Smooth muscle cell of the brain vasculature (primary cell): ENCODE data around the gene TP53BP2.
"Not testable (repeated sequence)": the region's sequence is repeated elsewhere in the genome, so short reads cannot be mapped to it uniquely, and the experiment has no call there.

ENCODE experiments used
- DNase-seq: peaks from one replicate; pipeline ENCODE4 v3.0.0-alpha.2; 2012; ENCODE audit warnings: low read depth, low spot score

The TP53BP2 gene

GRCh38 chr1:223831755-223832636 is 13.8 kb downstream of the TP53BP2 start:
- no peak for DNase-seq

DNA sequence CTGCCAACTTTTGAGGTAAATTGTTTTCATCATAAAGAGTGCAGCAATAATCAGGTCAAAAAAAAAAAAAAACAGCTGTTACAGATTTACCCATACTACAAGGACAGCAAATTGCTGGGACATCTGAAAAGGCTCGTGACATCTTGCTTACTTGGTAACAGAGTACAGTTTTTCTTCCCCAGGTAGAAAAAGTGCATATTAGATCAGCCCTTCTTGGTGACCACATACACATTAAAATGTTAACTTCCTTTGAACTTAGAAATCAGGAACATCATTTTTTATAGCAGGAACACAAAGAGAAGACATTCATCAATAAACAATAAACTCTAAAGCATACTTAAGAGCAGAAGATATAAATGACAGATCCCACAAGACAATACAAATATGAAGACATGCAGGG is 16.1 kb downstream of the TP53BP2 start:
- DNase-seq, result no peak

GRCh38 chr1:223828162-223828848 is 17.4 kb downstream of the TP53BP2 start:
- DNase-seq, result no peak

- DNase-seq, result no peak
These were observed 18.5 kb downstream of the TP53BP2 start for GRCh38 chr1:223827193-223827663.

DNA sequence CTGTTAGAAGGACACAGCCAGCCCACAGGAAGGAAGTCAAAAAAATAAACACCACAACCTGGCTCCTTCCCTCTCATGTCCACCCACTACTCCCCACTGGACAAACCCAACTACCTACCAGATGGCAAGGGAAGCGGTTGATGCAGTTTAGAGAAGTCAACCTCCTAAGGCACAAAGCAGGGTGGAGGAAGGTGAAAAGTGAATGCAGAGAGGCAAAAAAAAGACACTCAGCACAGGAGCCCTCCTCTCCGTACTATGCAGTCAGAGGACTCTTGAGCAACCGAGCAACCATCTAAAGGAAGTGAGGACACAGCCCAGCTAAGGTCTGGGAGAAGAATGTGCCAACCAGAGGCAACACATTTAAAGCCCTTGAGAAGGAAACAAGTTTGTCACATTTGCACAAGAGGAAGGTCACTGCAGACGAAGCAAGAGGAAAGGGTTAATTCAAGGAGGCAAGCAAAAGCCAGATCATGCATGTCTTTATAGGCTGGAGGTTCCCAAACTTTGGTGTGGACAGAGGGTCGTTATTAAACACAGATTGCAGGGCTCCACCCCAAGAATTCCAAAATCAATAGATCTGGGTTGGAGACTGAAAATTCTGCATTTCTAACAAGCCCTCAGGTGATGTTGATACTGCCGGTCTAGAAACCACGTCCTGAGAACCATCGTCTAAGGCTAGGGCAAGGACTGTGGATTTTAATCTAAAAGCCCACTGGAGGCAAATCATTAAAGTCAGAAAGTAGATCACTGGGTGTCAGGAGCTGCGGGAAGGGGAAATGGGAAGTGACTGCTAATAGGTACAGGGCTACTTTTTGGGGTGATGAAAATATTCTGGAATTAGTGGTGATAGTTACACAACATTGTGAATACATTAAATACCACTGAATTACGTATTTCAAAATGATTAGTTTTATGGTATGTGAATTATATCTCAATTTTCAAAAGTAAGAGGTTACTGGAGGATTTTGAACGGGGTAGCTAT is 19.7 kb downstream of the TP53BP2 start:
- DNase-seq, result no peak

DNA sequence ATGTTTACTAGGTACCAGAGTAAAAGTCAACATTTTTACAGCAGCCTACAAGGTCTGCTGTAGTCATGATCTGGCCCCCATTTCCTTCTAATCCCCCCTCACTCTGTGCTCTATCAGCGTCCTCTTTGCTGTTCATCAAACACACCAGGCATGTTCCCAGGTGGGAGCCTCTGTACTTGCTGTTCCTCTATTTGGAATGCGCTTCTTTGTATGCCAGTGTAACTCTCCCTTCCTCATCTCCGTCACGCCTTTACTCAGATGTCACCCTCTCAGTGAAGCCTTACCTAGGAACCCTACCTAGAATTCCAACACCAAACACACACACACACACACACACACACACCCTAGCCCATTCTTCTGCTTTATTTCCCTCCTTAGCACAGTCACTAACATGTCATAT is 21.0 kb downstream of the TP53BP2 start:
- no peak for DNase-seq

GRCh38 chr1:223824287-223824686 is 21.5 kb downstream of the TP53BP2 start:
- DNase-seq, result no peak

DNA sequence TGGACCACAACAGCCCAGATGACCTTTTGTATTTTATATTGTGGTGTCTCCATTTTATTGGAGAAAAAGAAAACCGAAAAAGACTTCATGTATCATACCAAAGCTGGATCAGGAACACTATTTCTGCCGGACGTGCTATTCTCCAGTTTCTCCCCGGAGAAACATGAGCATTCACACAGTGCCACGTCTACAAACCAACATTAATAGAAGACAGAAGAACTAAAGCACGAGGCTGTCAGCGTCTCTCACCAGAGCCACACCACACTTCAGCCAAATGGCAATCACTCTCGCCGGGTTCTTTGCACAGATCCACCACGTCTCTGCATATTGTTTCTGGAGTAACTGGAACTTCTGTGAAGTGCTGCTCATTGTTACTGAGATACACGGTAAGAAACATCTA is 24.8 kb downstream of the TP53BP2 start:
- no peak for DNase-seq

GRCh38 chr1:223820515-223820858 is 25.3 kb downstream of the TP53BP2 start:
- DNase-seq, result no peak

DNA sequence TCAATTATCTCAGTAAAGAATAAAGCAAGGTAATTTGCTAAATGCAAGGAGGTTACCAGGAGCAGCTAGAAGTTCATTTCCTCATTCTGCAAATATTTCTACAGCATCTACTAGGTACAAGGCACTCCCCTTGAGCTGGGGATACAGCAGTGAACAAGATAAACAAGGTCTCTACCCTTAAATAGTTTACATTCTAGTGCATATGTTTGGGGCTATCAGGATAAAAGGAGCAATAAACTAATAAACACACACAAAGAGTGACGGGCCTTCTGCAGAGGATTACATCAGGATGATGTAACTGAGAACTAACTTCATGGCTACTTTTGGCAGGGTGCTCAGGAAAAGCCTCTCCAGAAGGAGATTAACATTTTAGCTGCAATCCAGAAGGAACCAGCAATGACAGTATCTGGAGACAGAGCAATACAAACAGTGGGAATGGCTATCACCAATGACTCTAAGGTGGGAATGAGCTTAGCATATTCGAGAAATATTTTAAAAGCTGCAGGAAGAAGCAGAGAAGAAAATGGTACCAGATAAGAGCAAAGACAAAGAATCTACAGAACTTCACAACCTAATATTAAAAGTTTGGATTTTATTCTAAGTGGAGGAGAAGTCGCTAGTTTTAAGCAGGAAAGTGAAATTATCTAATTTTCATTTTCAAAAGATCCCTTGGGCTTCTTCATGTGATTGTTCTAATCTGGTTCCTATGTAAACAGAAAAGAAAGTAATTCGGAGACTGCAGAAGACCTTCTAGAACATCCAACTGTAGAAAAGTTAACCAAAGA is 25.8 kb downstream of the TP53BP2 start:
- no peak for DNase-seq

DNA sequence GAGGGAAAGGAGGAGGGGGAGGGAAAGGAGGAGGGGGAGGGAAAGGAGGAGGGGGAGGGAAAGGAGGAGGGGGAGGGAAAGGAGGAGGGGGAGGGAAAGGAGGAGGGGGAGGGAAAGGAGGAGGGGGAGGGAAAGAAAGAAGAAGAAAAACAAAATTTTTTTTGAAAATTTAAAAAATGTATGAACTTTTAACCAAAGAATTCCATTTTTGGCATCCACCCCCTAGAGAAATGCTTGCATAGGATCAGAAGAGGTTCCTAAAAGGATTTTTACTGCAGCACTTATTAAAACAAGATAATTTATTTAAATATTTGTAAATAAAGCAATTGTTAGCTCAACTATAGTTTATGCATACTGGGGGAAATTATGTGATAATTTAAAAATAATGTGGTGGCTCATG is 28.5 kb downstream of the TP53BP2 start:
- not testable (repeated sequence) for DNase-seq

- no peak for DNase-seq
These were observed 29.9 kb downstream of the TP53BP2 start for GRCh38 chr1:223815865-223816264.

DNA sequence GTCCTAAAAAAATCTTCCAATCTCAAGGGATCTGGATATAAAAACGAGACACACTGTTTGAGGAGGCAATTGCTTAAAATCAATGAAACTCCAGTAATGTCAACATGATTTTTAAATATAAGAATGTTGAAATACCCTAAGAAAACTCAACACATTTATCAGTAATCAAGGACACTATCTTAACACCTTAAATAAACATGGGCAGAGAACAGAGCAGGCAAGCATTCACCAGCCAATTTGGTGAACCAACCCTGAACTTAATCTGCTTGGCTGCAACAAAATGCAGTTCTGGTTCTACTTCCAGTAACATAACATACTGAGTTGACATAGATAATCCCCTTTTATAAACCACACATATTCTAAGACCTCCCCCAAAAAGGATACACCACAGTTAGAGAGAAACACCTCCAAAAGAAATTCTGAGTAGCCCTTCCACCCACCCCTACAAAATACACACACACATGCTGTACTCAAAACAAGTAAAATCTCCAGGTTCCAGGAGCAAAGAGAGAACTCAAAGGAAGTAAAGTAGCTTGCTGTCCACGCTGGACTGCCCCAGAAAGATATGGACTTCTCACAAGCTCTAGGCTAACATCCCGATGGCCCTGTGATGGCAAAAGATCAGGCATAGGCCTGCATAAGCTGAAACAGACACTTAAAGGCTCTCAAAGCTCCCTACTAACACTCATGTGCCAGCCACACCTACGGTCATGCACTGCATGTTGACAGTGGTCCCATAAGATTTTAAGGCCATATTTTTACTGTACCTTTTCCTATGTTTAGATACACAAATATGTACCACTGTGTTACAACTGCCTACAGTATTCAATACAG is 30.5 kb downstream of the TP53BP2 start:
- no peak for DNase-seq

DNA sequence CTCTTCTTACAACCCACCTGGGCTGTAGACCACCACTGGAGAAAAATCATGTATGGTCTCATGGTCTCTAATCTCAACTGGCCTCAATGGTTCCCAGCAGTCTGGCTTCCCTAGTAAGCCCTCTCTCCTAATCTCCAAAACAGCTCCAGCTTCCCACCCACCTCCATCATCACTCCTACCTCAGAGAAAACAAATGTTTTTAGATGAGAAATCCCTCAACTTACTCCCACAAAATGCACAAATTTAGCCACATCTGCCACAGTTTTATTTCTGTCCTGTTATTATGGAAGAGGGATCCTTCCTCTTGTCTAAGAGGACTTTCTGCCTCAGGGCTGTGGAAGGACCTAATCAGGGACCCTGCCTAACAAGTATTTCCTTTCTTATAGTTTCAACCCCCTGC is 32.1 kb downstream of the TP53BP2 start:
- no peak for DNase-seq

DNA sequence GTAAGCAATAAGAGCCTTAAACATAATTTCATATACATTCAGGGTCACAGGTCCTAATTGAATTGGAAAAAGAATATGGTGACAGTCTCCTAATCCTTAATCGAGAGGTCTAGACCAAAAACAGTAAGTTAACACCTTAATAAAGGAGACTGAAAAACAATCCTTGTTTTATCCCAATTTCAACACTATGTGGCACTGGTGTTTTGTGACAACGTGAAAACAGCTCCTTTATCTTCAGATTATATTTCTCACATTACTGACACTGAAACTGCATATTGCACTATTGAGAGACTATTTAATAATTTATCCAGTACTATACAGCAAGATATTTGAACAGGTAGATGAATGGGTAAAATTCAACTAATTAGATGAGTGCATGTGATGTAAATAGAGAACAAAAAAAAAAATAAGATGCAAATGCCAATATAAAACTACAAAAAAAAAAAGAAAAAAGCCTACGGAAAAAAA is 34.1 kb downstream of the TP53BP2 start:
- peak; percentile 46 for DNase-seq

DNA sequence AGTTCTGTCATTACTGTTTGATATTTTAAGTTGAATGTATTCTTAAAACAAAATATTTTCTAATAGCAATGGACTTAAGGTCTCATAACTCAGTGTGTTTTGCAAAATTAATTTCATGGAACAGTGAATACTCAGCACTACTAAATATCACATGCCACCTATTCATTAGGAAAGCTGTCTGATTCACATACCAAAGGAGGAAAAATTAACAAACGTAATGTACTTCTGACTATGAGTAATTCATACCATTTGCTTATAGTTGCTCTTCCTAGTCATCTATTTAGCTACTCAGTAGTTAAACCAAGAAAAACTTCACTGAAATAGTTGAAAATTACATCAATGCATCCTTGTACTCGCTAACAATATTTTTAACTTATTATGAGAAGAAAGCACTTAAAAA is 35.2 kb downstream of the TP53BP2 start:
- DNase-seq, result no peak

- not testable (repeated sequence) for DNase-seq
These were observed 35.8 kb downstream of the TP53BP2 start for GRCh38 chr1:223809905-223810304.

DNA sequence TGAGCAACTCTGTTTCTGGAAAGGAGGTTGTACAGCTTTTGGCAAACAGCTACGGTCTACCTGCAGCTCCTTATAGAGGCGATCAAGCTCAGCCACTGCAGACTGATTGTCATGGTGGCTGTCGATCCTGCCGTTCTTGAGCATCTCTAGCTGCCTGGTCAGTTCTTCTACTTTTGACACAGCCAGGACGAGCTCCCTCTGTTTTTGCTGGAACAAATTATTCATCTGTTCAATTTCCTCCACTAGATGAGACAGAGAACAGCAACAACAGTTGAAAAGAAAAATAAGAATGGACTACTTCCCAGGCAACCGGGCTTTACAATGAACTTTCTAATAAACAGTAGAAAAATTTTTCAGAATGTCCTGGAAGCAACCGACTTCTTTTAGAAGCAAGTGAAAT is 42.5 kb downstream of the TP53BP2 start:
- DNase-seq, result no peak

DNA sequence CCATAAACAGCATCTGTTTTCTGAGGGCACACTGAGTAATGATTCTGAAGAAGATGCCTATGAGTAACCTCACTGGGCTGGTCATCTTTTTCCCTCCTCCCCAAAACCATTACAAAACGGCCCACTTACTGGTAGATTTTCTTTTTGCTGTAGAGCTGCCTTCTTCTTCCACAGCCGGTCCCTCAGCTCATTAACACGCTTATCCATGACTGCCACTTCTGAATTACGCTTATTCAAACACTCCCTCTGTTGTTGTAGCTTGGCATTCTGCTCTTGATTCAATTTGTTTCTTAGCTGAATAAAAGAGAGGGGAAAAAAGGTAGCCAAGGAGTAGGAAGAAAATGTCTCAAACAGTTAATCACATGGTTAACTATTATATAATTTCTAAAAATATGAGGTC is 43.1 kb downstream of the TP53BP2 start:
- DNase-seq, result no peak

DNA sequence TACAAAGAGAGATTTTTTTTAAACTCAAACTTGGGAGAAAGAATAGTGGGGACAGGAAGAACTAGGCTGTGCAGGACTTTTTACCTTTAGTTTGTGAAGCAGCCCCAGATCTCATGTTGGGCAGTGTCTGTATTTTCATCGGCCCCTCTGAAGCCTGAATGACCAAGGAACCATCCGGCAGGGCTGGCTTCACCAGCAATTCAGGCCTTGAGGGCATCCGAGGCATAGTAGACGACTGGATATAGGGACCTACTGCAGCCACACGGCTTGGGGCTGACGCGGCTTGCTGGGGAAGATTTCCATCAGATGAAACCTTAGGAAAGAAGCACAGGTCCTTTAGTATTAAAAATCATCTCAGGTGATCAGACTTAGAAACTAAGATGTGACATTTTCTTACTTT is 43.7 kb downstream of the TP53BP2 start:
- DNase-seq, result no peak
